H1 (cell line): ENCODE measurements around the gene MAGIX. TPM values are rescaled to one million over a fixed set of nuclear protein-coding genes. Genes with fewer than 3 reads are reported as not detected.

Experiments
- CTCF ChIA-PET: fragments of 300-600 bp; sonication (Branson Sonifier 250); formaldehyde crosslinking; loops from one replicate; lab custom pipeline; 2021; ENCODE audit not compliant: partially characterized antibody; lab: Charles Lee
- POLR2A ChIA-PET: fragments of 300-600 bp; sonication (Branson Sonifier 250); formaldehyde crosslinking; loops from one replicate; lab custom pipeline; 2021; ENCODE audit warnings: inconsistent platforms; ENCODE audit not compliant: partially characterized antibody; lab: Charles Lee
- DNase-seq, 2 experiments: peaks; one replicate each; pipeline versions ENCODE4 v3.0.0 to v3.0.0-alpha.2; 2010 to 2022; ENCODE audit warnings: low spot score in 2 of 2, low read depth in 1 of 2, mixed read lengths in 1 of 2
- FAIRE-seq: peaks from 2 replicates; lab custom pipeline; 2011; peaks lifted over from hg19 to GRCh38; lab: Jason Lieb, UNC
- H2AFZ ChIP-seq: 2 replicates; pipeline ENCODE4 v1.8.1; 2012; ENCODE audit warnings: low read length, inconsistent platforms
- H2AK5ac ChIP-seq: 2 replicates; pipeline ENCODE4 v1.6.1; 2013; ENCODE audit warnings: low read depth, low read length
- H2BK120ac ChIP-seq: replicated peaks from 2 replicates; pipeline ENCODE3; 2013; ENCODE audit warnings: low read depth, low read length, inconsistent platforms
- H2BK12ac ChIP-seq: 2 replicates; pipeline ENCODE4 v1.6.1; 2013; ENCODE audit warnings: low read depth, low read length
- H2BK15ac ChIP-seq: 2 replicates; pipeline ENCODE4 v1.6.1; 2013; ENCODE audit warnings: low read length
- H2BK20ac ChIP-seq: 2 replicates; pipeline ENCODE4 v1.6.1; 2013; ENCODE audit warnings: low read length
- H2BK5ac ChIP-seq: 2 replicates; pipeline ENCODE4 v1.6.1; 2013; ENCODE audit warnings: low read depth, low read length
- H3K14ac ChIP-seq: 2 replicates; pipeline ENCODE4 v1.6.1; 2013; ENCODE audit warnings: inconsistent platforms; ENCODE audit not compliant: insufficient read length
- H3K18ac ChIP-seq: 2 replicates; pipeline ENCODE4 v1.6.1; 2013; ENCODE audit warnings: low read length; ENCODE audit errors: extremely low read depth
- H3K23ac ChIP-seq: 2 replicates; pipeline ENCODE4 v1.6.1; 2013; ENCODE audit warnings: inconsistent platforms; ENCODE audit not compliant: insufficient read length
- H3K23me2 ChIP-seq: 2 replicates; pipeline ENCODE4 v1.6.1; 2013; ENCODE audit warnings: low read depth, low read length
- H3K27ac ChIP-seq: 2 replicates; pipeline ENCODE4 v1.6.1; 2011; ENCODE audit warnings: low read depth, low read length, inconsistent platforms
- H3K27me3 ChIP-seq, 4 experiments: replicated peaks in 1 of 4; 1 replicate in 1 of 4; 2 replicates in 3 of 4; pipeline versions ENCODE4 v1.6.1 to v1.8.1; 2011 to 2013; ENCODE audit warnings: low read length in 3 of 4, mild to moderate bottlenecking in 3 of 4, inconsistent platforms in 2 of 4, mixed read lengths in 2 of 4, moderate library complexity in 1 of 4; ENCODE audit not compliant: control insufficient read depth in 3 of 4, insufficient read depth in 3 of 4; ENCODE audit errors: extremely low read depth in 1 of 4
- H3K36me3 ChIP-seq, 4 experiments: 2 replicates each; pipeline versions ENCODE4 v1.6.1 to v1.8.1; 2011 to 2013; ENCODE audit warnings: mild to moderate bottlenecking in 4 of 4, low read length in 3 of 4, moderate library complexity in 2 of 4, control low read depth in 1 of 4, inconsistent platforms in 1 of 4; ENCODE audit not compliant: insufficient read depth in 4 of 4, control insufficient read depth in 2 of 4
- H3K4ac ChIP-seq: replicated peaks from 2 replicates; pipeline ENCODE3; 2013; ENCODE audit warnings: low read length, low read depth, mixed read lengths, inconsistent platforms; ENCODE audit not compliant: insufficient read length
- H3K4me1 ChIP-seq, 4 experiments: replicated peaks in 1 of 4; 1 replicate in 1 of 4; 2 replicates in 3 of 4; pipeline versions ENCODE4 v1.6.1 to v1.8.1; 2011 to 2013; ENCODE audit warnings: low read length in 3 of 4, inconsistent platforms in 2 of 4, mixed read lengths in 1 of 4; ENCODE audit not compliant: insufficient read depth in 4 of 4, control insufficient read depth in 3 of 4
- H3K4me2 ChIP-seq, 2 experiments: 2 replicates each; pipeline versions ENCODE4 v1.6.1 to v1.8.1; 2011 to 2013; ENCODE audit warnings: low read depth in 2 of 2, low read length in 2 of 2, control low read depth in 1 of 2, inconsistent platforms in 1 of 2, mild to moderate bottlenecking in 1 of 2; ENCODE audit not compliant: insufficient read depth in 1 of 2
- H3K4me3 ChIP-seq, 4 experiments: fragments of 200-600, 300-600 bp in 1 of 4; sonication (generic), shearing (Covaris generic), sonication (Bioruptor Twin) in 1 of 4; 2 replicates each; pipeline versions ENCODE4 v1.5.1 to v1.8.1; 2011 to 2016; ENCODE audit warnings: low read length in 4 of 4, low read depth in 3 of 4, control low read depth in 2 of 4, inconsistent platforms in 2 of 4, mild to moderate bottlenecking in 2 of 4, mixed read lengths in 1 of 4, moderate library complexity in 1 of 4; ENCODE audit not compliant: insufficient read depth in 2 of 4; ENCODE audit errors: extremely low read depth in 1 of 4
- H3K56ac ChIP-seq: replicated peaks from 2 replicates; pipeline ENCODE3; 2013; ENCODE audit warnings: low read depth, mild to moderate bottlenecking, mixed read lengths, low read length, inconsistent platforms; ENCODE audit not compliant: insufficient read length
- H3K79me1 ChIP-seq: 2 replicates; pipeline ENCODE4 v1.6.1; 2013; ENCODE audit warnings: low read depth, low read length, control low read depth
- H3K79me2 ChIP-seq, 2 experiments: 2 replicates each; pipeline versions ENCODE4 v1.6.1 to v1.8.1; 2012 to 2013; ENCODE audit warnings: low read length in 2 of 2, mild to moderate bottlenecking in 2 of 2, inconsistent platforms in 1 of 2; ENCODE audit not compliant: insufficient read depth in 2 of 2, control insufficient read depth in 1 of 2
- H3K9ac ChIP-seq, 4 experiments: replicated peaks in 1 of 4; 1 replicate in 1 of 4; 2 replicates in 3 of 4; pipeline versions ENCODE4 v1.6.1 to v1.8.1; 2011 to 2013; ENCODE audit warnings: low read depth in 3 of 4, low read length in 3 of 4, control low read depth in 2 of 4, mild to moderate bottlenecking in 2 of 4, moderate library complexity in 2 of 4, inconsistent platforms in 1 of 4; ENCODE audit errors: extremely low read depth in 1 of 4
- H3K9me3 ChIP-seq, 2 experiments: 2 replicates each; pipeline versions ENCODE4 v1.6.1 to v1.8.1; 2012 to 2013; ENCODE audit warnings: mild to moderate bottlenecking in 2 of 2, moderate library complexity in 2 of 2, control low read depth in 1 of 2, inconsistent platforms in 1 of 2, low read depth in 1 of 2, low read length in 1 of 2, mixed read lengths in 1 of 2; ENCODE audit not compliant: insufficient read depth in 2 of 2
- H4K20me1 ChIP-seq, 2 experiments: replicated peaks in 1 of 2; 2 replicates each; pipeline versions ENCODE3 to v1.8.1; 2011 to 2013; ENCODE audit warnings: inconsistent platforms in 2 of 2, low read length in 2 of 2, mild to moderate bottlenecking in 1 of 2; ENCODE audit not compliant: insufficient read depth in 2 of 2, control insufficient read depth in 1 of 2
- H4K5ac ChIP-seq: 2 replicates; pipeline ENCODE4 v1.6.1; 2013; ENCODE audit warnings: low read length, low read depth, mixed read lengths, inconsistent platforms; ENCODE audit not compliant: insufficient read length
- H4K8ac ChIP-seq: 2 replicates; pipeline ENCODE4 v1.8.0; 2013; ENCODE audit warnings: mild to moderate bottlenecking, moderate library complexity, low read length, inconsistent platforms; ENCODE audit not compliant: insufficient read depth; ENCODE audit errors: extremely low read depth
- H4K91ac ChIP-seq: replicated peaks from 2 replicates; pipeline ENCODE3; 2013; ENCODE audit warnings: low read length, mixed read lengths, inconsistent platforms; ENCODE audit not compliant: insufficient read length
- BCL11A ChIP-seq, 2 experiments: IDR thresholded peaks; one replicate each; pipeline ENCODE4 v1.6.1; 2011; ENCODE audit warnings: low read depth in 2 of 2, low read length in 2 of 2, mild to moderate bottlenecking in 2 of 2
- CBX5 ChIP-seq: fragments of 300-800, 300-1000 bp; sonication (generic); IDR thresholded peaks from 2 replicates; pipeline ENCODE4 v1.7.1; 2016; ENCODE audit warnings: antibody characterized with exemption, low read length, low read depth
- EP300 ChIP-seq, 2 experiments: IDR thresholded peaks; 1 replicate in 1 of 2; 2 replicates in 1 of 2; pipeline ENCODE4 v1.6.1; 2011 to 2012; ENCODE audit warnings: low read depth in 2 of 2, low read length in 2 of 2, mild to moderate bottlenecking in 2 of 2, borderline replicate concordance in 1 of 2, inconsistent platforms in 1 of 2, moderate library complexity in 1 of 2
- PHF8 ChIP-seq: fragments of 200-600 bp; sonication (generic); conservative IDR thresholded peaks from 2 replicates; pipeline ENCODE4 v1.7.1; 2012; ENCODE audit warnings: low read depth, mild to moderate bottlenecking, inconsistent platforms, low read length, moderate library complexity
- RFX5 ChIP-seq: IDR thresholded peaks from 2 replicates; pipeline ENCODE4 v1.6.1; 2011; ENCODE audit warnings: low read depth, low read length, improper control_type of control experiment, borderline replicate concordance
- WGBS, 2 experiments: shearing (Covaris generic) in 1 of 2; methylation state at CpG; one replicate each; pipeline versions ENCODE4 v1.1.6 to v1.1.7; 2013 to 2015; ENCODE audit warnings: low lambda C conversion rate in 2 of 2, mixed read lengths in 2 of 2, inconsistent platforms in 1 of 2, low coverage in 1 of 2, missing lambda C conversion rate in 1 of 2; ENCODE audit not compliant: insufficient replicate concordance in 2 of 2, insufficient coverage in 1 of 2, insufficient read length in 1 of 2; ENCODE audit errors: extremely low coverage in 1 of 2, missing lambda C conversion rate in 1 of 2; 5-methylcytosine and 5-hydroxymethylcytosine counted together
- polyA plus RNA-seq, 7 experiments: library from polyadenylated mRNA; depleted of rRNA in 3 of 7; stranded (reverse) in 5 of 7; unstranded in 2 of 7; fragments of >200 nt in 5 of 7; fragments of 200-250 nt in 2 of 7; gene quantifications; 1 replicate in 5 of 7; 2 replicates in 1 of 7; 4 replicates in 1 of 7; pipeline versions ENCODE4 v1.2.1 to v1.2.3, GENCODE V29; 2011 to 2013; ENCODE audit warnings: missing spikeins in 2 of 7, mixed read lengths in 2 of 7
- total RNA-seq: library from RNA; stranded (reverse); fragmentation: NEBNext Ultra II Directional; extraction: Animal tissue kit (Norgen Biotek cat#: 25700); gene quantifications from 2 replicates; pipeline ENCODE4 v1.2.1, GENCODE V29; 2021

MAGIX gene
- total and polyA plus RNA-seq, 2 of the 8 experiments (the other 6 are each of a cell fraction or from before 2014, with no cell fraction given): 0.37 to 1.1 TPM

GRCh38 chrX:49199906-49200771 lies 37.6 kb downstream of the MAGIX start, which contains the start of gene SYP:
Gene SYP, minus strand, starts transcription at chrX:49200193. Its CDS starts 7 bp downstream, at chrX:49200186.
- Histone ChIP-seq H3K4me2 (peak within 1 kb of the TSS; percentile 70 to 84), H4K5ac (no peak within 1 kb of the TSS), H2BK5ac (no peak within 1 kb of the TSS), H2AFZ (peak within 1 kb of the TSS; percentile 85; the same call in 1 of the 2 replicates), H3K27ac (no peak within 1 kb of the TSS; the same call in 1 of the 2 replicates), H3K9ac (no peak within 1 kb of the TSS; a peak in 1 of 7 replicates), H3K23me2 (peaks cover 5% of the 10 kb centered on the region; the same call in 1 of the 2 replicates), H3K9me3 (no peaks in the 10 kb centered on the region), H3K14ac (no peak within 1 kb of the TSS), H4K91ac (no peak within 1 kb of the TSS), H2BK20ac (no peak within 1 kb of the TSS), H3K36me3 (no peaks in the 10 kb centered on the region), H2BK12ac (no peak within 1 kb of the TSS), H3K79me2 (no peaks in the 10 kb centered on the region), H2AK5ac (no peak within 1 kb of the TSS), H3K18ac (peak within 1 kb of the TSS; percentile 71), H3K79me1 (no peaks in the 10 kb centered on the region), H4K20me1 (no peaks in the 10 kb centered on the region), H3K4me3 (peak within 1 kb of the TSS; percentile 37 to 67 (median 42)), H3K27me3 (no peaks in the 10 kb centered on the region), H2BK15ac (no peak within 1 kb of the TSS), H3K4me1 (peaks cover 0 to 11% (median 5%) of the 10 kb centered on the region in 4 experiments; a peak in 5 of 7 replicates), H2BK120ac (no peak within 1 kb of the TSS), H3K4ac (no peak within 1 kb of the TSS), H3K56ac (no peak within 1 kb of the TSS), H4K8ac (no peak within 1 kb of the TSS), H3K23ac (no peak within 1 kb of the TSS)
- whole genome bisulfite sequencing, 2 experiments: 18% methylated on average over 11 of the region's 61 CpGs; no CpG with 5 or more reads in 1 of the 2 experiments
- POLR2A ChIA-PET: interaction anchor here (0.8 to 0.9 kb wide), 2 partner anchors 9 to 10 kb away, joined by 3 read pairs; no protein-coding TSS in a partner anchor
- CTCF ChIA-PET: no interaction called here
- FAIRE-seq (peak; percentile 50), DNase-seq (peak; percentile 64 to 88)
- no peak for TF ChIP-seq CBX5
- TF ChIP-seq RFX5: no peak
- no peak for TF ChIP-seq BCL11A (IDR thresholded peaks at IDR 0.05; ENCODE audit: low read depth in 2 of 2, low read length in 2 of 2)
- peak in 1 of 2 experiments; percentile 100; a peak in 2 of 3 replicates for TF ChIP-seq EP300 (IDR thresholded peaks at IDR 0.05; ENCODE audit: borderline replicate concordance in 1 of 2, low read depth in 2 of 2, low read length in 2 of 2)
- no peak for TF ChIP-seq PHF8
